Measurements from ENCODE around the gene STXBP5. TPM values are rescaled to one million over a fixed set of nuclear protein-coding genes. Genes with fewer than 3 reads are reported as not detected.
A peak's percentile ranks its signal among the peaks of the same experiment; 100 is the strongest.
"Not testable (repeated sequence)": the region's sequence is repeated elsewhere in the genome, so short reads cannot be mapped to it uniquely, and the experiment has no call there.

Gene STXBP5
- total RNA-seq, 2 donors from 2014 or later = 56.8 to 72.5 TPM

DNA sequence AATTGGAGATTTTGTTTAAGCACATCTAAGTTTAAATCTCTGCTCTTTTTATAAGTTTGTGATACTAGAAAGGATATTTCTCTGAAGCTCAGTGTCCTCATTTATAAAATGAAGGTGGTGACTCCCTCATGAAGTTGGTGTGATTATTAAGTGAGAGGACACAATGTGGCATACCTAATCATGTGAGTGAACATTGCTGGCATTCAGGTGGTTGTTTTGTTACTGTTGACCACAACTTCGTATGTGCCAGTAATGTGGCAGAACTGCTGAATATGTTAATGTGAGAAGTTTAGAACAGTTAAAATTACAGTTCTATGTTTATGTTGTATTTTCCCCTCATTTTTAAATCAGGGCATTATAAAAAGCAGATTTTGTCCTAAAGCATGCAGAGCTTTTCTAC lies 127.2 kb downstream of the STXBP5 start:
- Mint-ChIP-seq H3K36me3 (peaks cover 20% of the 10 kb centered on the region), H3K4me1 (ENCODE audit: low read depth in 2 of 2) (peaks cover 8 to 9% of the 10 kb centered on the region in 2 donors), H3K4me3 (no peak overlapping the region), H3K9me3 (no peaks in the 10 kb centered on the region), H3K27ac (peak overlapping the region in 1 of 2 donors; percentile 74), H3K27me3 (no peaks in the 10 kb centered on the region)
- DNase-seq (ENCODE audit: low spot score) (no peak), ATAC-seq (no peak)

- Mint-ChIP-seq H3K27ac (no peak overlapping the region), H3K4me1 (ENCODE audit: low read depth in 2 of 2) (peaks cover 0 to 4% of the 10 kb centered on the region in 2 donors), H3K4me3 (no peak overlapping the region), H3K27me3 (no peaks in the 10 kb centered on the region), H3K9me3 (no peaks in the 10 kb centered on the region), H3K36me3 (peaks cover 16% of the 10 kb centered on the region)
- ATAC-seq (no peak), DNase-seq (ENCODE audit: low spot score) (no peak)
Observed at GRCh38 chr6:147337921-147338320, 133.7 kb downstream of the STXBP5 start.

DNA sequence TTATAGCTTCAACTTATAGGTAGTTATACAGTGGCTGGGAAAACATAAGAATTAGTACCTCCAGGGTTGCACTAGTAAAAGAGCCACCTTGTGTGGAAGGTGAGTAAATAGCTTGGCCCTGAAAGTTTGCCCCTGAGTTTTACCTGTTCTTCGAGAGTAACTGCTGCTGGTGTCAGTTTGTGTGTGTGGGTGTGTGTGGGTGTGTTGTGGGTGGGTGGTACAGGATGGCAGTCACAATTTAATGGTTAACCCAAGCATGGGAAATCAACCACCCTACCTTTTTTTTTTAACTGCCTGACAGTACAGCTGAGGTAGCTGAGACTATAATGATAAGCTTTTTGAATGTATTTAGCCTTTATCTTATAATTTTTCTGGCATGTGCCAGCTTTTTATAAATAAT lies 137.3 kb downstream of the STXBP5 start:
- Mint-ChIP-seq H3K4me3 (no peak overlapping the region), H3K9me3 (no peaks in the 10 kb centered on the region), H3K4me1 (ENCODE audit: low read depth in 2 of 2) (peaks cover 0 to 4% of the 10 kb centered on the region in 2 donors)

GRCh38 chr6:147345902-147346301 lies 141.7 kb downstream of the STXBP5 start:
- no peaks in the 10 kb centered on the region for H3K9me3 Mint-ChIP-seq
- peak overlapping the region in 1 of 2 donors; percentile 45 for H3K27ac Mint-ChIP-seq
- no peak overlapping the region for H3K4me3 Mint-ChIP-seq
- peaks cover 0 to 4% of the 10 kb centered on the region in 2 donors for H3K4me1 Mint-ChIP-seq (ENCODE audit: low read depth in 2 of 2)
- DNase-seq (ENCODE audit: low spot score) (no peak), ATAC-seq (no peak)
- peaks cover 12% of the 10 kb centered on the region for H3K36me3 Mint-ChIP-seq
- H3K27me3 Mint-ChIP-seq = no peaks in the 10 kb centered on the region

More for the DNA sequence above, 137.3 kb downstream of the STXBP5 start:
- no peak for DNase-seq (ENCODE audit: low spot score)
- no peak for ATAC-seq
- peaks cover 24% of the 10 kb centered on the region for H3K36me3 Mint-ChIP-seq
- no peak overlapping the region for H3K27ac Mint-ChIP-seq
- no peaks in the 10 kb centered on the region for H3K27me3 Mint-ChIP-seq

DNA sequence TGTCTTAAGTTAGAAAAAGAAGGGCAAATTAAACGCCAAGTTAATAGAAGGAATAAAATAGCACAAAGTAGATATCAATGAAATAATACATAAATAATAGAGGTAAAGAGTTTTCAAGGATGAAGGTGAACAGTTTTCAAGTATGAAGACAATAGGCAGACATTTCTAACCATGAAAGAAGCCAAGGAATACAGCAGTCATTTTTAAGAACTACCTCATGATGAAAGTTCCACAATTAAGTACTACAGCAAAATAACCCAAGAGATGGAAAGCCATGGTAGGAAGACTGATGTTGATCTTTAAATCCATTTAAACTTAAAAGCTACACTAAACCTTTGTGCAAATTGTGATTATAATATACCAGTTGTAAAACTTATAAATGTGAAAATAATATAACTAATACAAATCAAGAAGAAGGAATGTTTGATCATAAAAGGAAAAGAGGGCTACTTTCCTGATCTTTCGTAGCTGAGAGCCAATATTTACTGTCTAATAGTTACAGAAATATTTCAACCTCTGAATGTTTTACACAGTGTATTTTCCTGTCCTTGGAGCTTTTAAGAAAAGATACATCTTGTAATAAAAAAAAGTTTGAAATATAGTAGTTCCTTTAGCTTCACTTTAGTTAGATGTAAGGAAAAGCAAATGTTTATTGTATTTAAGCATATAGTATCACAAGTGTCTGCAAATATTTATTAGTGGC lies 143.1 kb downstream of the STXBP5 start:
- H3K9me3 Mint-ChIP-seq = no peaks in the 10 kb centered on the region
- H3K4me1 Mint-ChIP-seq (ENCODE audit: low read depth in 2 of 2) = no peaks in the 10 kb centered on the region
- DNase-seq (ENCODE audit: low spot score) = no peak
- no peaks in the 10 kb centered on the region for H3K27me3 Mint-ChIP-seq
- peak overlapping the region in 1 of 2 donors; percentile 69 for H3K27ac Mint-ChIP-seq
- no peak overlapping the region for H3K4me3 Mint-ChIP-seq
- H3K36me3 Mint-ChIP-seq = peaks cover 8% of the 10 kb centered on the region
- no peak for ATAC-seq

GRCh38 chr6:147347882-147348575 lies 143.8 kb downstream of the STXBP5 start:
- H3K4me1 Mint-ChIP-seq (ENCODE audit: low read depth in 2 of 2) = no peaks in the 10 kb centered on the region
- H3K27ac Mint-ChIP-seq = no peak overlapping the region
- H3K27me3 Mint-ChIP-seq = no peaks in the 10 kb centered on the region
- H3K36me3 Mint-ChIP-seq = peaks cover 8% of the 10 kb centered on the region
- H3K9me3 Mint-ChIP-seq = no peaks in the 10 kb centered on the region
- no peak overlapping the region for H3K4me3 Mint-ChIP-seq
- DNase-seq (ENCODE audit: low spot score) (no peak), ATAC-seq (no peak)

- H3K4me1 Mint-ChIP-seq (ENCODE audit: low read depth in 2 of 2) = no peaks in the 10 kb centered on the region
- no peaks in the 10 kb centered on the region for H3K27me3 Mint-ChIP-seq
- H3K36me3 Mint-ChIP-seq = peaks cover 38% of the 10 kb centered on the region
- H3K27ac Mint-ChIP-seq = no peak overlapping the region
- H3K4me3 Mint-ChIP-seq = no peak overlapping the region
- ATAC-seq (no peak), DNase-seq (ENCODE audit: low spot score) (no peak)
- H3K9me3 Mint-ChIP-seq = no peaks in the 10 kb centered on the region
Observed at GRCh38 chr6:147361311-147361981, 157.2 kb downstream of the STXBP5 start.

- ATAC-seq = no peak
- Mint-ChIP-seq H3K4me3 (no peak overlapping the region), H3K4me1 (ENCODE audit: low read depth in 2 of 2) (no peaks in the 10 kb centered on the region), H3K9me3 (no peaks in the 10 kb centered on the region), H3K27me3 (no peaks in the 10 kb centered on the region), H3K36me3 (peaks cover 23% of the 10 kb centered on the region), H3K27ac (no peak overlapping the region)
- no peak for DNase-seq (ENCODE audit: low spot score)
Observed at GRCh38 chr6:147366290-147366689, 162.1 kb downstream of the STXBP5 start.

DNA sequence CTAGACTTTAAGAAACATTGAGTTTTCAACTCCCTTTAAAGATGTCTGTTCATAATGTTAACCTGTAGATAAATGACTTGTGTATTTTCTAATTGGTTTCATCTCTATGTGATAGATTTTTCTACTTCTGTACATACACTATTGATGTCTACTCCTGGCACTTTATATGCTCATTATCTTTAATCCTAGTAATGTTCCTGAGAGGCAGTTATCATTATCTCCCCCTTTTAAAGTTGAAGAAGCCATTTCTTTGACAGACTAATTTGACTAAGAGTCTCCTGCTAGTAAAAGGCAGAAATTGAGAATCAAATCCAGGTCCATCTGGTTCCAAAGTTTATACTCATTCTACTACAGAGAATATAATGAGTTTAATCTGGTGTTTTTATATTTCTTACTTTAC lies 167.1 kb downstream of the STXBP5 start:
- H3K36me3 Mint-ChIP-seq = peaks cover 27% of the 10 kb centered on the region
- H3K9me3 Mint-ChIP-seq = no peaks in the 10 kb centered on the region
- no peaks in the 10 kb centered on the region for H3K4me1 Mint-ChIP-seq (ENCODE audit: low read depth in 2 of 2)
- ATAC-seq (no peak), DNase-seq (ENCODE audit: low spot score) (no peak)
- no peak overlapping the region for H3K4me3 Mint-ChIP-seq
- no peak overlapping the region for H3K27ac Mint-ChIP-seq
- H3K27me3 Mint-ChIP-seq = no peaks in the 10 kb centered on the region

GRCh38 chr6:147372806-147373205 lies 168.6 kb downstream of the STXBP5 start:
- no peaks in the 10 kb centered on the region for H3K27me3 Mint-ChIP-seq
- no peak overlapping the region for H3K27ac Mint-ChIP-seq
- DNase-seq (ENCODE audit: low spot score) = no peak
- no peak overlapping the region for H3K4me3 Mint-ChIP-seq
- H3K9me3 Mint-ChIP-seq = no peaks in the 10 kb centered on the region
- peaks cover 23% of the 10 kb centered on the region for H3K36me3 Mint-ChIP-seq
- ATAC-seq = no peak
- no peaks in the 10 kb centered on the region for H3K4me1 Mint-ChIP-seq (ENCODE audit: low read depth in 2 of 2)

DNA sequence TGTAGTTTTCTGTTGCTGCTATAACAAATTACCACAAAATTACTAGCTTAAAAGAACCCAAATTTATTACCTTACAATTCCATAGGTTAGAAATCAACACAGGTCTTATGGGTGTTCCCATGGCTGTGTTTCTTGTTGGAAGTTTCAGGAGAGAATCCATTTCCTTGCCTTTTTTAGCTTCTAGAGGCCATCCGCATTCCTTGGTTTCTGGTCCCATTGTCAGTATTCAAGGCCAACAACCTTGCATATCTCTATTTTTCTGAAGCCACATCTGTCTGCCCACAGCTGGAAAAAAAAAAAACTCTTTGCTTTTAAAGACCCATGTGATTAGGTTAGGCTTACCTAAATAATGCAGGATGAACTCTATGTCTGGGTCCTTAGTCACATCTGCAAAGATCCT lies 174.6 kb downstream of the STXBP5 start:
- H3K27me3 Mint-ChIP-seq = no peaks in the 10 kb centered on the region
- ATAC-seq = no peak
- peaks cover 39% of the 10 kb centered on the region for H3K36me3 Mint-ChIP-seq
- peaks cover 0 to under 1% of the 10 kb centered on the region in 2 donors for H3K4me1 Mint-ChIP-seq (ENCODE audit: low read depth in 2 of 2)
- DNase-seq (ENCODE audit: low spot score) = no peak
- no peak overlapping the region for H3K27ac Mint-ChIP-seq
- no peak overlapping the region for H3K4me3 Mint-ChIP-seq
- H3K9me3 Mint-ChIP-seq = no peaks in the 10 kb centered on the region

DNA sequence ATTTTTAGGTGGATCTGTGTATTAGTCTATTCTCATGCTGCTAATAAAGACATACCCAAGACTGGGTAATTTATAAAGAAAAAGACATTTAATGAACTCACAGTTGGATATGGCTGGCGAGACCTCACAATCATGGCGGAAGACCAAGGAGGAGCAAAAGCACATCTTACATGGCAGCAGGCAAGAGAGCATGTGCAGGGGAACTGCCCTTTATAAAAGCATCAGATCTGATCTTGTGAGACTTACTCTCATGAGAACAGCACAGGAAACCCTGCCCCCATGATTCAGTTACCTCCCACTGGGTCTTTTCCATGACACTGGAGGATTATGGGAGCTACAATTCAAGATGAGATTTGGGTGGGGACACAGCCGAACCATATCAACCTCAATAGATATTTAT lies 176.6 kb downstream of the STXBP5 start:
- not testable (repeated sequence) for H3K27ac Mint-ChIP-seq; H3K9me3 Mint-ChIP-seq; DNase-seq (ENCODE audit: low spot score); H3K27me3 Mint-ChIP-seq; H3K4me3 Mint-ChIP-seq; ATAC-seq
- peaks cover 5 to 12% of the 10 kb centered on the region in 2 donors for H3K4me1 Mint-ChIP-seq (ENCODE audit: low read depth in 2 of 2)
- peaks cover 37% of the 10 kb centered on the region for H3K36me3 Mint-ChIP-seq

DNA sequence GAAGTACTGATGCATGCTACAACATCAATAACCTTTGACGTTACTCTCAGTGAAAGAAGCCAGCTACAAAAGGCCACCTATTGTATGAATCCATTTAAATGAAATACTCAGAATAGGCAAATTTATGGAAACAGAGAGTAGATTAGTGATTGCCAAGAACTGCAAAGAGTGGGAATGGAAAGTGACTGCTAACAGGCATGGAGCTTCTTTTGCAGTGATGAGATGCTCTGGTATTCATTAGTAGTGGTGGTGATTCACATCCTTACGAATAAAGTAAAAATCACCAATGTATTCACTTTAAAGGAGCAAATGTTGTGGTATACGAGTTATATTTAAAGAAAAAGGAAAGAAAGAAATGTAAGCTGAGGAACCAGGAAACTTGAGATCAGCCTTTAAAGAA lies 177.5 kb downstream of the STXBP5 start:
- Mint-ChIP-seq H3K36me3 (peaks cover 31% of the 10 kb centered on the region), H3K4me1 (ENCODE audit: low read depth in 2 of 2) (peaks cover 5 to 12% of the 10 kb centered on the region in 2 donors), H3K9me3 (no peaks in the 10 kb centered on the region), H3K4me3 (no peak overlapping the region), H3K27ac (no peak overlapping the region), H3K27me3 (no peaks in the 10 kb centered on the region)
- DNase-seq (ENCODE audit: low spot score) = no peak
- ATAC-seq = no peak

- Mint-ChIP-seq H3K4me3 (no peak overlapping the region), H3K36me3 (peaks cover 31% of the 10 kb centered on the region), H3K9me3 (no peaks in the 10 kb centered on the region), H3K27ac (no peak overlapping the region), H3K4me1 (ENCODE audit: low read depth in 2 of 2) (peaks cover 5 to 12% of the 10 kb centered on the region in 2 donors), H3K27me3 (no peaks in the 10 kb centered on the region)
- no peak for ATAC-seq
- no peak for DNase-seq (ENCODE audit: low spot score)
Observed at GRCh38 chr6:147382945-147383554, 178.8 kb downstream of the STXBP5 start.

Measured in natural killer cell treated with Interleukin-12 subunit alpha and Interleukin-12 subunit beta and Interleukin-15 and Interleukin-18, amount 100 ng/mL, for 72 hours (primary cell).